Stimulated activated CD4-positive, alpha-beta T cell treated with anti-CD3 and anti-CD28 coated beads, Interleukin-15, amount 100 ng/mL, for 48 hours (primary cell): ENCODE data around the gene BRIP1.

Experiments
- DNase-seq, 2 donors: peaks; one replicate each; pipeline ENCODE4 v3.0.0-alpha.2; 2020; ENCODE audit warnings: low read depth in 2 of 2

Gene BRIP1

GRCh38 chr17:61757168-61757567, 106.2 kb downstream of the BRIP1 start:
- DNase-seq: no peak

- DNase-seq: no peak
Measured at GRCh38 chr17:61756561-61756960, 106.8 kb downstream of the BRIP1 start.

- no peak for DNase-seq
Measured at GRCh38 chr17:61755668-61756067, 107.7 kb downstream of the BRIP1 start.

GRCh38 chr17:61755078-61755477, 108.2 kb downstream of the BRIP1 start:
- DNase-seq: no peak

GRCh38 chr17:61754124-61754523, 109.2 kb downstream of the BRIP1 start:
- DNase-seq: no peak

GRCh38 chr17:61753696-61754095, 109.6 kb downstream of the BRIP1 start:
- DNase-seq: no peak

- DNase-seq: no peak
Measured at GRCh38 chr17:61750656-61751055, 112.7 kb downstream of the BRIP1 start.

GRCh38 chr17:61749823-61750404, 113.4 kb downstream of the BRIP1 start:
- no peak for DNase-seq

GRCh38 chr17:61746248-61746985, 116.9 kb downstream of the BRIP1 start:
- no peak for DNase-seq

- no peak for DNase-seq
Measured at GRCh38 chr17:61744804-61745203, 118.5 kb downstream of the BRIP1 start.

GRCh38 chr17:61744252-61744651, 119.1 kb downstream of the BRIP1 start:
- no peak for DNase-seq

- no peak for DNase-seq
Measured at GRCh38 chr17:61743766-61744165, 119.6 kb downstream of the BRIP1 start.

- DNase-seq: no peak
Measured at GRCh38 chr17:61739002-61739401, 124.3 kb downstream of the BRIP1 start.

GRCh38 chr17:61738249-61738648, 125.1 kb downstream of the BRIP1 start:
- DNase-seq: no peak

- no peak for DNase-seq
Measured at GRCh38 chr17:61737820-61738219, 125.5 kb downstream of the BRIP1 start.

- no peak for DNase-seq
Measured at GRCh38 chr17:61736438-61736837, 126.9 kb downstream of the BRIP1 start.

- no peak for DNase-seq
Measured at GRCh38 chr17:61735807-61736206, 127.5 kb downstream of the BRIP1 start.

GRCh38 chr17:61734466-61734865, 128.9 kb downstream of the BRIP1 start:
- DNase-seq: no peak

GRCh38 chr17:61734012-61734411, 129.3 kb downstream of the BRIP1 start:
- DNase-seq: no peak

GRCh38 chr17:61733021-61733420, 130.3 kb downstream of the BRIP1 start:
- DNase-seq: no peak

- no peak for DNase-seq
Measured at GRCh38 chr17:61732169-61732568, 131.2 kb downstream of the BRIP1 start.

- no peak for DNase-seq
Measured at GRCh38 chr17:61731330-61731729, 132.0 kb downstream of the BRIP1 start.

- DNase-seq: no peak
Measured at GRCh38 chr17:61729690-61730268, 133.5 kb downstream of the BRIP1 start.
